ENCODE measurements around the gene RNF44. TPM values are rescaled to one million over a fixed set of nuclear protein-coding genes. Genes with fewer than 3 reads are reported as not detected.
A peak's percentile ranks its signal among the peaks of the same experiment; 100 is the strongest.

The RNF44 gene
- total and polyA plus RNA-seq, 2 donors (not counting 1 experiment from before 2014, with no cell fraction given) = 1.4 to 2.6 TPM

DNA sequence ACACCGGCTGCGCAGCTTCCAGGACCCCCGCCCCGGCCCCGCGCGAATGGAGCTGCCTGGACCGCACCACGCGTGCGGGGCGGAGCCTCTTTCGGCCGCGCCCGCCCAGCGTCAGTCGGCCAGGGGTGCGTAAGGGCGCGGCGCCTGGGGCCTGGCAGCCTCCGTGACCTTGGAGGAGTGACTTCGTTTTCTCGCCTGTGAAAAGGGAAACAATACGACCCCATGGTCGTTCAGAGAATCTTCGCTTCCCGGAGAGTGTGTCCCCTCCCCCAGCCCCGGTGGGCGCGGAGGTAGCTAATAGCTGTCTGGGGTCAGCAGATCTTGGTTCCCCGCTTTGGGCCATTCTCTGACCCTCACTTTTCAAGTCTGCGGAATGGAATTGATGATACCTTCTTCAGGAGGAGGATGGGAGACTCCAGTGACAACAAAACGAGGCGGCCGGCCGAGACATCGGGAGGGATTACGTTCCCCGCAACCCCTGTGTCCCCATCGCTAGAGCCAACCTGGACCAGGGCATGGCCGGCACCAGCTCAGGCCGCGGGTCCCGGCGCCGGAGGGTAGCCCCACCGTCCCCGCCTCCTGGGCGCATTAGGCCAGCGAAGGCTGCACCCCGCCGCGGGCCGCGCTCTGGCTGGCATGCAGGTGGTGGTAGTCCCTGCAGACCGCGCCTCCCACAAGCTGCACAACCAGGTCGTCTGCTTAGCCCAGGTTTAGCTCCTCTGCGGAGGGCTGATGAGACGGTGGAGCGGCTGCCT lies 6.4 kb upstream of the RNF44 start:
- no peak overlapping the region for H3K27ac ChIP-seq (ENCODE audit: insufficient read depth, low read length)
- peak overlapping the region; percentile 78 for H2AFZ ChIP-seq (ENCODE audit: low read length)
- H3K4me2 ChIP-seq (ENCODE audit: extremely low read depth, insufficient read depth, low read length) = peak overlapping the region; percentile 86
- H3K79me2 ChIP-seq (ENCODE audit: control insufficient read depth, insufficient read depth, low read length) = no peaks in the 10 kb centered on the region
- H3K9ac ChIP-seq (ENCODE audit: insufficient read depth, low read length) = peak overlapping the region; percentile 16
- peaks cover 8% of the 10 kb centered on the region for H3K4me1 ChIP-seq (ENCODE audit: control insufficient read depth, extremely low read depth, insufficient read depth, low read length)
- no peaks in the 10 kb centered on the region for H3K27me3 ChIP-seq (ENCODE audit: control insufficient read depth, insufficient read depth, low read length)
- peak; percentile 25 to 47 for DNase-seq (ENCODE audit: low read depth in 2 of 2)
- H4K20me1 ChIP-seq (ENCODE audit: control insufficient read depth, extremely low read depth, insufficient read depth, low read length) = no peaks in the 10 kb centered on the region
- H3K4me3 ChIP-seq (replicated peaks in 1 of 4; ENCODE audit: control extremely low read depth in 1 of 4, insufficient read depth in 1 of 4, low read depth in 3 of 4, low read length in 4 of 4) = peak overlapping the region; percentile 43 to 76 (median 53)
- TF ChIP-seq EZH2 (IDR thresholded peaks at IDR 0.05; ENCODE audit: low read length, missing control alignments) = no peak
- TF ChIP-seq, protein P1, sequence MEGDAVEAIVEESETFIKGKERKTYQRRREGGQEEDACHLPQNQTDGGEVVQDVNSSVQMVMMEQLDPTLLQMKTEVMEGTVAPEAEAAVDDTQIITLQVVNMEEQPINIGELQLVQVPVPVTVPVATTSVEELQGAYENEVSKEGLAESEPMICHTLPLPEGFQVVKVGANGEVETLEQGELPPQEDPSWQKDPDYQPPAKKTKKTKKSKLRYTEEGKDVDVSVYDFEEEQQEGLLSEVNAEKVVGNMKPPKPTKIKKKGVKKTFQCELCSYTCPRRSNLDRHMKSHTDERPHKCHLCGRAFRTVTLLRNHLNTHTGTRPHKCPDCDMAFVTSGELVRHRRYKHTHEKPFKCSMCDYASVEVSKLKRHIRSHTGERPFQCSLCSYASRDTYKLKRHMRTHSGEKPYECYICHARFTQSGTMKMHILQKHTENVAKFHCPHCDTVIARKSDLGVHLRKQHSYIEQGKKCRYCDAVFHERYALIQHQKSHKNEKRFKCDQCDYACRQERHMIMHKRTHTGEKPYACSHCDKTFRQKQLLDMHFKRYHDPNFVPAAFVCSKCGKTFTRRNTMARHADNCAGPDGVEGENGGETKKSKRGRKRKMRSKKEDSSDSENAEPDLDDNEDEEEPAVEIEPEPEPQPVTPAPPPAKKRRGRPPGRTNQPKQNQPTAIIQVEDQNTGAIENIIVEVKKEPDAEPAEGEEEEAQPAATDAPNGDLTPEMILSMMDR (conservative IDR thresholded peaks at IDR 0.05 in 1 of 2, IDR thresholded peaks at IDR 0.05 in 1 of 2; ENCODE audit: low read depth in 1 of 2, low read length in 2 of 2) = no peak
- H3K36me3 ChIP-seq (ENCODE audit: control insufficient read depth, insufficient read depth, low read length) = no peaks in the 10 kb centered on the region
- no peaks in the 10 kb centered on the region for H3K9me3 ChIP-seq (ENCODE audit: control insufficient read depth, insufficient read depth, low read depth, low read length)

DNA sequence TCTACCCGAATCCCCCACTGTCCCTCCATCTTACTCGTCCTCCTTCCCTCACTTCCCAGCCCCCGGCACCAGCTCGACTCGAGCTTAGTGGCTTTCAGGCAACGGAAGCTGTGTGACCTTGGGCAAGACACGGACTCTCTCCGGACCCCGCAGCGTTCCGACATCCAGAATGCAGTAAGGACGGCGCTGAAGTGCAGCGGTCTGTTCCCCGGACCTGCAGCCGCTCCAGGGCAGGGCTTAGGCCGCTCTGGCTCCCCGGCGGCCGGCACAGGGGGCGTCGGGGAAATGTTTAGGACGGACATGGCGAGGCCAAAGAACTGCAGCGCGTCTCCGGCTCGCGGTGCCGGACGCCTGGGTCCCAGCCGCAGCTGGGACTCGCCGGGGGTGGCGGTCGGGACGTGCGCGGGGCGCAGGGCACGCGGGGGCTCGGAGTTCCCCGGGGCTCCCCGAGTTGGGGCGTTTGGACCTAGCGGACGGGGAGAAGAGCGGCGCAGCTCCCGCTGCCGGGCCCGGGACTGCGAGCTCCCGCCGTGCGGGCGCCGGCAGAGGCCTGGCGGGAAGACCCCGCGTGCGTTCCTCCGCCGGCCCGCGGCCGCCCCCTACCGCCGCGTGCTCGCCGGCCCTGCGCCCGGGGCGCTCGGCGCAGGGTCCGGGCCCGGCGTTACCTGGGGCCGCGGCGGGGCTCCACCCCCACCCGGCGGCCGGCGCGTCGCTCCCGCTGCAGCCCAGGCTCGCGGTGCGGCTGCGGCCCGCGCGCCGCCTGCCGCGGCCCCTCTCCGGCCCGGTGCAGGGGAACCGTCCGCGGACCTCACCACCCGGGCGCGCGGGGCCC lies 5.6 kb upstream of the RNF44 start:
- Histone ChIP-seq H3K36me3 (ENCODE audit: control insufficient read depth, insufficient read depth, low read length) (no peaks in the 10 kb centered on the region), H3K4me1 (ENCODE audit: control insufficient read depth, extremely low read depth, insufficient read depth, low read length) (peaks cover 8% of the 10 kb centered on the region), H3K79me2 (ENCODE audit: control insufficient read depth, insufficient read depth, low read length) (no peaks in the 10 kb centered on the region), H2AFZ (ENCODE audit: low read length) (peak overlapping the region; percentile 78), H3K9ac (ENCODE audit: insufficient read depth, low read length) (peak overlapping the region; percentile 29), H3K9me3 (ENCODE audit: control insufficient read depth, insufficient read depth, low read depth, low read length) (no peaks in the 10 kb centered on the region), H4K20me1 (ENCODE audit: control insufficient read depth, extremely low read depth, insufficient read depth, low read length) (no peaks in the 10 kb centered on the region), H3K27me3 (ENCODE audit: control insufficient read depth, insufficient read depth, low read length) (no peaks in the 10 kb centered on the region), H3K4me2 (ENCODE audit: extremely low read depth, insufficient read depth, low read length) (peak overlapping the region; percentile 87), H3K4me3 (replicated peaks in 1 of 4; ENCODE audit: control extremely low read depth in 1 of 4, insufficient read depth in 1 of 4, low read depth in 3 of 4, low read length in 4 of 4) (peak overlapping the region; percentile 40 to 66 (median 52)), H3K27ac (ENCODE audit: insufficient read depth, low read length) (no peak overlapping the region)
- peak in 1 of 2 donors; percentile 19 for DNase-seq (ENCODE audit: low read depth in 2 of 2)
- TF ChIP-seq, protein P1 (conservative IDR thresholded peaks at IDR 0.05 in 1 of 2, IDR thresholded peaks at IDR 0.05 in 1 of 2; ENCODE audit: low read depth in 1 of 2, low read length in 2 of 2) = no peak
- TF ChIP-seq EZH2 (IDR thresholded peaks at IDR 0.05; ENCODE audit: low read length, missing control alignments) = peak; percentile 26

DNA sequence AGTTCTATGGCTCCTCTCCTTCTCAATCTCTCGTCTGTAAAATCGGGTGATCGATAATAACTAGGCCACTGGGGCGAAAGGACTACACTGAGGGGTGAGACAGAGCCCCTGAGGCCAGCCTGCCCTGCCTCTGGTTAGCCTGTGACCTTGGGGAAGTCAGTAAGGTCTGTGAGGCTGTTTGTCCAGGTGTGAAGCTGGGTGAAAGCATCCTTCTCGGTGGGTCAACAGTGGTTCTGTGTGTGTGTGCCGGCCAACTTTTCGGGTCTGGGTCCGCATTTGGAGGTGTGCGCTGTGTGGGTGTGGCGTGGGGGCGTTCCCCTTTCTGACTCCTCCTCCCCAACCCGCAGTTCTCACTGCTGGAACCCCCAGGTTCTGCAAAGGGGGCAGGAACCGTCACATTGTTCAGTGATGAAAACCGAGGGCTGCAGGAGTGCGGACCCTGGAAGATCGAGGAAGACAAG lies 5.0 kb upstream of the RNF44 start:
- H3K9ac ChIP-seq (ENCODE audit: insufficient read depth, low read length) = no peak overlapping the region
- H3K9me3 ChIP-seq (ENCODE audit: control insufficient read depth, insufficient read depth, low read depth, low read length) = no peaks in the 10 kb centered on the region
- H3K27me3 ChIP-seq (ENCODE audit: control insufficient read depth, insufficient read depth, low read length) = no peaks in the 10 kb centered on the region
- TF ChIP-seq, protein P1 (conservative IDR thresholded peaks at IDR 0.05 in 1 of 2, IDR thresholded peaks at IDR 0.05 in 1 of 2; ENCODE audit: low read depth in 1 of 2, low read length in 2 of 2) = no peak
- TF ChIP-seq EZH2 (IDR thresholded peaks at IDR 0.05; ENCODE audit: low read length, missing control alignments) = no peak
- H3K36me3 ChIP-seq (ENCODE audit: control insufficient read depth, insufficient read depth, low read length) = no peaks in the 10 kb centered on the region
- DNase-seq (ENCODE audit: low read depth in 2 of 2) = no peak
- H3K4me1 ChIP-seq (ENCODE audit: control insufficient read depth, extremely low read depth, insufficient read depth, low read length) = peaks cover 8% of the 10 kb centered on the region
- peak overlapping the region; percentile 40 to 66 (median 52) for H3K4me3 ChIP-seq (replicated peaks in 1 of 4; ENCODE audit: control extremely low read depth in 1 of 4, insufficient read depth in 1 of 4, low read depth in 3 of 4, low read length in 4 of 4)
- peak overlapping the region; percentile 47 for H2AFZ ChIP-seq (ENCODE audit: low read length)
- no peaks in the 10 kb centered on the region for H4K20me1 ChIP-seq (ENCODE audit: control insufficient read depth, extremely low read depth, insufficient read depth, low read length)
- H3K4me2 ChIP-seq (ENCODE audit: extremely low read depth, insufficient read depth, low read length) = peak overlapping the region; percentile 87
- no peaks in the 10 kb centered on the region for H3K79me2 ChIP-seq (ENCODE audit: control insufficient read depth, insufficient read depth, low read length)
- H3K27ac ChIP-seq (ENCODE audit: insufficient read depth, low read length) = no peak overlapping the region

Data from fibroblast of lung (primary cell).